HepG2 (cell line): Measurements from ENCODE around the gene EXOC1. TPM values are rescaled to one million over a fixed set of nuclear protein-coding genes. Genes with fewer than 3 reads are reported as not detected.

Experiments used
- ATAC-seq: fragments of 200-7000 bp; cut with Tn5 transposase; 3 replicates; pipeline ENCODE4 v1.9.1; 2020; ENCODE audit warnings: mild to moderate bottlenecking, moderate library complexity
- BruUV-seq: library from RNA; stranded (reverse); fragments of 400-500 nt; replicated peaks from 2 replicates; lab custom pipeline; 2021; lab: Mats Ljungman, UMichigan
- CTCF ChIA-PET: fragments of 300-600 bp; formaldehyde crosslinking; extraction: SDS; loops from one replicate; lab custom pipeline; 2021; ENCODE audit warnings: low total read pairs, inconsistent platforms, low intra/inter-chr PET ratio; lab: Yijun Ruan, JAX
- POLR2A ChIA-PET: fragments of 350-600 bp; sonication (Branson Sonifier 250); formaldehyde crosslinking; loops from one replicate; lab custom pipeline; 2020; ENCODE audit warnings: antibody characterized with exemption, inconsistent platforms; lab: Yijun Ruan, JAX
- DNase-seq: peaks from one replicate; pipeline ENCODE4 v3.0.0-alpha.2; 2015; ENCODE audit warnings: low spot score
- FAIRE-seq: peaks from 3 replicates; lab custom pipeline; 2011; peaks lifted over from hg19 to GRCh38; lab: Jason Lieb, UNC
- H2AFZ ChIP-seq: one replicate; pipeline ENCODE4 v1.6.1; 2011; ENCODE audit warnings: low read length, inconsistent platforms
- H3K27ac ChIP-seq: fragments of 300-600 bp; 3 replicates; pipeline ENCODE4 v1.8.0; 2011; ENCODE audit warnings: mixed run types, mild to moderate bottlenecking, mixed read lengths, low read length, inconsistent platforms; ENCODE audit not compliant: insufficient read depth; ENCODE audit errors: extremely low read length
- H3K27me3 ChIP-seq, 2 experiments: fragments of 200-600 bp in 1 of 2; 2 replicates in 1 of 2; 3 replicates in 1 of 2; pipeline versions ENCODE4 v1.6.0 to v1.8.0; 2011; ENCODE audit warnings: low read length in 2 of 2, mild to moderate bottlenecking in 2 of 2, moderate library complexity in 2 of 2, inconsistent platforms in 1 of 2; ENCODE audit not compliant: insufficient read depth in 2 of 2, control insufficient read depth in 1 of 2
- H3K36me3 ChIP-seq, 2 experiments: fragments of 200-600 bp in 1 of 2; replicated peaks in 1 of 2; 2 replicates in 1 of 2; 3 replicates in 1 of 2; pipeline versions ENCODE4 v1.5.1 to v1.8.0; 2011; ENCODE audit warnings: low read length in 2 of 2, inconsistent platforms in 1 of 2; ENCODE audit not compliant: insufficient read depth in 2 of 2, control insufficient read depth in 1 of 2
- H3K4me1 ChIP-seq: 2 replicates; pipeline ENCODE4 v1.5.1; 2012; ENCODE audit warnings: low read length, inconsistent platforms; ENCODE audit not compliant: insufficient read depth
- H3K4me2 ChIP-seq: 2 replicates; pipeline ENCODE4 v1.6.0; 2011; ENCODE audit warnings: low read depth, low read length, inconsistent platforms
- H3K4me3 ChIP-seq, 3 experiments: fragments of 200-600 bp in 1 of 3; sonication (generic), shearing (Covaris generic) in 1 of 3; replicated peaks in 1 of 3; 2 replicates each; pipeline ENCODE4 v1.5.1; 2011 to 2016; ENCODE audit warnings: low read length in 3 of 3, inconsistent platforms in 2 of 3, low read depth in 2 of 3, mild to moderate bottlenecking in 2 of 3, control low read depth in 1 of 3, mixed read lengths in 1 of 3; ENCODE audit not compliant: insufficient read depth in 1 of 3
- H3K79me2 ChIP-seq: one replicate; pipeline ENCODE4 v1.6.1; 2011; ENCODE audit warnings: low read length, inconsistent platforms; ENCODE audit not compliant: insufficient read depth
- H3K9ac ChIP-seq: 2 replicates; pipeline ENCODE4 v1.6.0; 2011; ENCODE audit warnings: mild to moderate bottlenecking, low read depth, low read length, inconsistent platforms; ENCODE audit not compliant: insufficient read depth
- H3K9me3 ChIP-seq: 2 replicates; pipeline ENCODE4 v1.5.1; 2012; ENCODE audit warnings: mild to moderate bottlenecking, low read length
- H4K20me1 ChIP-seq: 2 replicates; pipeline ENCODE4 v1.6.0; 2011; ENCODE audit warnings: inconsistent platforms, mild to moderate bottlenecking, low read length, moderate library complexity; ENCODE audit not compliant: insufficient read depth
- CCAR2 ChIP-seq: fragments of 200-400 bp; formaldehyde crosslinking; optimal IDR thresholded peaks from 2 replicates; pipeline ENCODE3; 2018; ENCODE audit warnings: low read depth, mild to moderate bottlenecking, low read length, moderate library complexity
- MAF1 ChIP-seq: sonication (generic); formaldehyde crosslinking; IDR thresholded peaks from 2 replicates; pipeline ENCODE4 v1.5.0; 2020; ENCODE audit warnings: missing genetic modification reagents, borderline replicate concordance
- MIXL1 ChIP-seq: IDR thresholded peaks from 2 replicates; pipeline ENCODE4 v1.6.1; 2016
- ZFP36L1 ChIP-seq: sonication (generic); formaldehyde crosslinking; IDR thresholded peaks from 2 replicates; pipeline ENCODE4 v1.8.0; 2022; ENCODE audit warnings: mild to moderate bottlenecking, missing genetic modification reagents, moderate library complexity
- WGBS: methylation state at CpG from one replicate; pipeline ENCODE4 v1.1.6; 2017; ENCODE audit warnings: low lambda C conversion rate; 5-methylcytosine and 5-hydroxymethylcytosine counted together
- in situ Hi-C: cut with HindIII; loops from 2 replicates; pipeline ENCODE4 v1.10.0; 2017; ENCODE audit warnings: low pct_unique_long_range_greater_than_20kb; ENCODE audit not compliant: extremely low pct_ligation_motif_present
- intact Hi-C: fragments of 100-400 bp; cut with micrococcal nuclease; formaldehyde crosslinking; loops from one replicate; pipeline ENCODE4 v1.10.0; 2022; ENCODE audit not compliant: unreplicated experiment
- polyA plus RNA-seq, 8 experiments: library from polyadenylated mRNA; depleted of rRNA in 3 of 8; stranded (reverse) in 7 of 8; unstranded in 1 of 8; fragments of >200 nt; fragmentation: Illumina TruSeq in 4 of 8; extraction: Trizol in 4 of 8; gene quantifications; 2 replicates each; pipeline versions ENCODE4 v1.2.1 to v1.2.3, GENCODE V29; 2011 to 2016; ENCODE audit warnings: low read depth in 4 of 8, missing spikeins in 1 of 8, mixed read lengths in 1 of 8; ENCODE audit not compliant: insufficient read depth in 1 of 8
- total RNA-seq, 5 experiments: library from RNA; depleted of rRNA; stranded (reverse); fragments of >200 nt; fragmentation: Illumina TruSeq; extraction: Trizol; gene quantifications; 2 replicates each; pipeline ENCODE4 v1.2.3, GENCODE V29; 2016; ENCODE audit warnings: low read depth in 1 of 5
- TF ChIP-seq, protein P1 (sequence below): sonication (generic); formaldehyde crosslinking; IDR thresholded peaks from 2 replicates; pipeline ENCODE4 v1.4.0; 2020; ENCODE audit warnings: missing genetic modification reagents

EXOC1 gene
- total and polyA plus RNA-seq, 2 of the 13 experiments (the other 11 are each of a cell fraction or from before 2014, with no cell fraction given), result 9.1 to 18.4 TPM

DNA sequence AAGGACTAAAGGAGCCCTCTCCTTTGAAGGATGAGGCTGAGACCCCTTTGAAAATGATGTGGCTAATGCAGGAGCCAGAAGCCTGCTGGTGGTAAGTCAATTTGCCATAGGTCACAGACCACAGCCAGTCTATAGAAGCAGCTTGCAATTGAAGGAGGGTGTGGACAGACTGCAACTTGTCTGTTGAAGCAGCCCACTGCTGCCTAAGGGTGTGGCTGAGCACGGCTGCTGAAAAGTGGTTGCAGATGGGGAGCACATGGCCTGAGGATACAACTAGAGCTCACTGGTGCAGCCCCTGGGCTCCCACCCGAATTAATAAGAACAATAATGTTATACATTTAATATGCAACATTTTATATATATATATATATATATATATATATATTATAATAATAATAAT lies 45.3 kb upstream of the EXOC1 start:
- CTCF ChIA-PET, result no interaction called here
- no peak for ATAC-seq
- Histone ChIP-seq H3K36me3 (no peaks in the 10 kb centered on the region), H3K9me3 (no peaks in the 10 kb centered on the region), H3K9ac (no peak overlapping the region), H3K79me2 (no peaks in the 10 kb centered on the region), H2AFZ (no peak overlapping the region), H4K20me1 (no peaks in the 10 kb centered on the region), H3K27me3 (peaks cover 0 to 3% of the 10 kb centered on the region in 2 experiments; a peak in 2 of 5 replicates), H3K4me2 (no peak overlapping the region), H3K4me1 (no peaks in the 10 kb centered on the region), H3K4me3 (no peak overlapping the region), H3K27ac (no peak overlapping the region)
- no TSS peak for BruUV-seq
- in situ Hi-C loops (no loop called here), intact Hi-C loops (no loop called here)
- TF ChIP-seq MIXL1 (CRISPR knock-in tag), result no peak
- TF ChIP-seq ZFP36L1 (CRISPR knock-in tag), result no peak
- no peak for TF ChIP-seq MAF1 (CRISPR knock-in tag)
- WGBS, result 0% methylated on average over 2 of the region's 2 CpGs
- DNase-seq, result no peak
- FAIRE-seq, result no peak
- POLR2A ChIA-PET, result no interaction called here

DNA sequence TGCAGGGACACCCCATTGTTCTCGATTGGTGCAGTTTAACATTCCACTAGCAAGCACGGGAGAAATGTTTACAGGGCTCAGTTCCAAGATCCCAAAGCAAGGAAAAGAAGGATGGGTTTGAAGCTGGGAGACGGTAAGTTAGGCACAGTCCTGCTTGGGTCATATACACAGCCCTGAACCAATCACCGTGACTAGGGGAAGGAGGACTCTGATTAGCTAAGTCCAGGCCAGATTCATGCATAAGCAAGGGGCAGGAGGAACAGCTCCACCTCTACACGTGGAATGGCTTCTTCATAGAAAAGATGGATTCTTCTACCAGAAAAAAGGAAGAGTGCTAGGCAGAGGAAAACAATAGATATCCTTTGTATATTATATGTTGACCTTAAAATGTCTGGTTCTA lies 44.8 kb upstream of the EXOC1 start:
- Histone ChIP-seq H3K4me1 (no peaks in the 10 kb centered on the region), H3K36me3 (no peaks in the 10 kb centered on the region), H3K4me2 (no peak overlapping the region), H3K27ac (no peak overlapping the region), H3K27me3 (no peaks in the 10 kb centered on the region; a peak in 2 of 5 replicates), H4K20me1 (no peaks in the 10 kb centered on the region), H2AFZ (no peak overlapping the region), H3K79me2 (no peaks in the 10 kb centered on the region), H3K4me3 (no peak overlapping the region), H3K9me3 (no peaks in the 10 kb centered on the region), H3K9ac (no peak overlapping the region)
- WGBS, result 11% methylated on average over 5 of the region's 5 CpGs
- BruUV-seq, result no TSS peak
- no peak for FAIRE-seq
- ChIA-PET CTCF (no interaction called here), POLR2A (no interaction called here)
- in situ Hi-C loops, result no loop called here
- DNase-seq, result no peak
- no peak for ATAC-seq
- intact Hi-C loops, result no loop called here
- no peak for TF ChIP-seq CCAR2
- TF ChIP-seq, protein P1, sequence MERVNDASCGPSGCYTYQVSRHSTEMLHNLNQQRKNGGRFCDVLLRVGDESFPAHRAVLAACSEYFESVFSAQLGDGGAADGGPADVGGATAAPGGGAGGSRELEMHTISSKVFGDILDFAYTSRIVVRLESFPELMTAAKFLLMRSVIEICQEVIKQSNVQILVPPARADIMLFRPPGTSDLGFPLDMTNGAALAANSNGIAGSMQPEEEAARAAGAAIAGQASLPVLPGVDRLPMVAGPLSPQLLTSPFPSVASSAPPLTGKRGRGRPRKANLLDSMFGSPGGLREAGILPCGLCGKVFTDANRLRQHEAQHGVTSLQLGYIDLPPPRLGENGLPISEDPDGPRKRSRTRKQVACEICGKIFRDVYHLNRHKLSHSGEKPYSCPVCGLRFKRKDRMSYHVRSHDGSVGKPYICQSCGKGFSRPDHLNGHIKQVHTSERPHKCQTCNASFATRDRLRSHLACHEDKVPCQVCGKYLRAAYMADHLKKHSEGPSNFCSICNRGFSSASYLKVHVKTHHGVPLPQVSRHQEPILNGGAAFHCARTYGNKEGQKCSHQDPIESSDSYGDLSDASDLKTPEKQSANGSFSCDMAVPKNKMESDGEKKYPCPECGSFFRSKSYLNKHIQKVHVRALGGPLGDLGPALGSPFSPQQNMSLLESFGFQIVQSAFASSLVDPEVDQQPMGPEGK, result no peak
